ENCODE data around the gene COL6A3.

- no peak for TF ChIP-seq POLR2A (IDR thresholded peaks at IDR 0.05)
- TF ChIP-seq, protein P1, sequence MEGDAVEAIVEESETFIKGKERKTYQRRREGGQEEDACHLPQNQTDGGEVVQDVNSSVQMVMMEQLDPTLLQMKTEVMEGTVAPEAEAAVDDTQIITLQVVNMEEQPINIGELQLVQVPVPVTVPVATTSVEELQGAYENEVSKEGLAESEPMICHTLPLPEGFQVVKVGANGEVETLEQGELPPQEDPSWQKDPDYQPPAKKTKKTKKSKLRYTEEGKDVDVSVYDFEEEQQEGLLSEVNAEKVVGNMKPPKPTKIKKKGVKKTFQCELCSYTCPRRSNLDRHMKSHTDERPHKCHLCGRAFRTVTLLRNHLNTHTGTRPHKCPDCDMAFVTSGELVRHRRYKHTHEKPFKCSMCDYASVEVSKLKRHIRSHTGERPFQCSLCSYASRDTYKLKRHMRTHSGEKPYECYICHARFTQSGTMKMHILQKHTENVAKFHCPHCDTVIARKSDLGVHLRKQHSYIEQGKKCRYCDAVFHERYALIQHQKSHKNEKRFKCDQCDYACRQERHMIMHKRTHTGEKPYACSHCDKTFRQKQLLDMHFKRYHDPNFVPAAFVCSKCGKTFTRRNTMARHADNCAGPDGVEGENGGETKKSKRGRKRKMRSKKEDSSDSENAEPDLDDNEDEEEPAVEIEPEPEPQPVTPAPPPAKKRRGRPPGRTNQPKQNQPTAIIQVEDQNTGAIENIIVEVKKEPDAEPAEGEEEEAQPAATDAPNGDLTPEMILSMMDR (IDR thresholded peaks at IDR 0.05): no peak
- TF ChIP-seq POLR2AphosphoS5 (IDR thresholded peaks at IDR 0.05): no peak
Observed at GRCh38 chr2:237358721-237359517, 55.0 kb downstream of the COL6A3 start.
